Parathyroid adenoma (tissue), 2 donors: Measurements from ENCODE around the gene GPR158.
"Not testable (repeated sequence)": the region's sequence is repeated elsewhere in the genome, so short reads cannot be mapped to it uniquely, and the experiment has no call there.

Experiments used
- H2AFZ ChIP-seq: fragments of 300-600 bp; sonication (generic); one replicate; pipeline ENCODE4 v1.7.0; 2017; ENCODE audit warnings: antibody characterized with exemption, mild to moderate bottlenecking
- H3K27ac ChIP-seq: fragments of 300-600 bp; sonication (generic); one replicate; pipeline ENCODE4 v1.7.0; 2017
- H3K27me3 ChIP-seq: fragments of 300-600 bp; sonication (generic); one replicate; pipeline ENCODE4 v1.7.0; 2017; ENCODE audit warnings: low read length; ENCODE audit not compliant: control insufficient read depth, insufficient read depth
- H3K36me3 ChIP-seq: fragments of 300-600 bp; sonication (generic); one replicate; pipeline ENCODE4 v1.7.0; 2017; ENCODE audit warnings: low read length; ENCODE audit not compliant: control insufficient read depth, insufficient read depth
- H3K4me1 ChIP-seq: fragments of 300-600 bp; sonication (generic); one replicate; pipeline ENCODE4 v1.7.0; 2017; ENCODE audit warnings: control low read depth
- H3K4me2 ChIP-seq: fragments of 300-600 bp; sonication (generic); one replicate; pipeline ENCODE4 v1.7.0; 2017; ENCODE audit warnings: low read length
- H3K4me3 ChIP-seq: fragments of 300-600 bp; sonication (generic); one replicate; pipeline ENCODE4 v1.7.0; 2017; ENCODE audit warnings: low read depth, low read length
- H3K79me2 ChIP-seq: fragments of 300-600 bp; sonication (generic); one replicate; pipeline ENCODE4 v1.7.0; 2017; ENCODE audit warnings: control low read depth
- H3K9ac ChIP-seq: fragments of 300-600 bp; sonication (generic); one replicate; pipeline ENCODE4 v1.7.0; 2017; ENCODE audit warnings: mild to moderate bottlenecking
- H3K9me3 ChIP-seq: fragments of 300-600 bp; sonication (generic); one replicate; pipeline ENCODE4 v1.7.0; 2017; ENCODE audit warnings: low read length; ENCODE audit not compliant: control insufficient read depth
- TF ChIP-seq, protein P1 (sequence below): fragments of 300-600 bp; sonication (generic); IDR thresholded peaks from one replicate; pipeline ENCODE4 v1.7.0; 2017; ENCODE audit warnings: antibody characterized with exemption, mild to moderate bottlenecking
- donor health status: primary hyperparathyroidism.

GPR158 gene

DNA sequence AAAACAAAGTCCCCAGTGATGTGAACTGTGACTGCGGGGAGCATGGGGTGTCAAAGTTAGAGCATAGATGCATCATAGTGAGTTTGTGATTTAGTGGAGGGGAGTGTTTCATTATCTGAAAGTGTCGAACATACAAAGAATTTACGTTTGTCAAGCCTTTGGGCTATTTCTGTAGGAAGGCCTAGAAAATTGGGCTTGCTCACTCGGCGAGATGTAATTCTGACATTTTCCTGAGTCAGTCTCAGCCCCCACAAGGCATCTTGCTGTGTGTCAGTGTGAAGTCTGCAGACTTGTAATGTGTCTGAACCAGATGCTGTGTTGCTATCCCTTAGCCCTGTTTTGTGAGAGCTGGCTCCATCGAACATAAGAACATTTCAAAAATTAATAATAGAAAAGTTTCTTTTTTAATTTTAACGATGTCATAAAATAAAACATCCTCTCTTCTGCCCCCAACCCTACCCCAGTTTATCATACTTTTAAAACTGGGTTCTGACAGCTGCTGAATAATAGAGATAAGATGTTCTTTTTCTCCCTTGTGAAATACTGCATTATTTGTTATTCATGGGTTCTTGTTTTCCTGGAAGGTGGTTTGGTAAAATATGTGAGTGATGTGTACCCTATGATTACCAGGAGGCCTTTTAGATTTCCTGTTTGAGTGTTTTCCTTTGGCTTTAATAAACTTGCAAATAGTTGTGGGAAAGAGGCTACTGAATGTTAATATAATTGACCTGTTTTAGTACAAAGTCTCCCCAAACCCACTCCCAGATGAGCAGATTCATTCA lies 207.4 kb downstream of the GPR158 start:
- Histone ChIP-seq H3K4me1 (no peaks in the 10 kb centered on the region), H3K36me3 (no peaks in the 10 kb centered on the region), H3K79me2 (peaks cover 3% of the 10 kb centered on the region), H3K27ac (no peak overlapping the region), H3K27me3 (no peaks in the 10 kb centered on the region), H3K4me3 (no peak overlapping the region), H2AFZ (no peak overlapping the region), H3K4me2 (no peak overlapping the region), H3K9ac (no peak overlapping the region), H3K9me3 (no peaks in the 10 kb centered on the region)
- TF ChIP-seq, protein P1, sequence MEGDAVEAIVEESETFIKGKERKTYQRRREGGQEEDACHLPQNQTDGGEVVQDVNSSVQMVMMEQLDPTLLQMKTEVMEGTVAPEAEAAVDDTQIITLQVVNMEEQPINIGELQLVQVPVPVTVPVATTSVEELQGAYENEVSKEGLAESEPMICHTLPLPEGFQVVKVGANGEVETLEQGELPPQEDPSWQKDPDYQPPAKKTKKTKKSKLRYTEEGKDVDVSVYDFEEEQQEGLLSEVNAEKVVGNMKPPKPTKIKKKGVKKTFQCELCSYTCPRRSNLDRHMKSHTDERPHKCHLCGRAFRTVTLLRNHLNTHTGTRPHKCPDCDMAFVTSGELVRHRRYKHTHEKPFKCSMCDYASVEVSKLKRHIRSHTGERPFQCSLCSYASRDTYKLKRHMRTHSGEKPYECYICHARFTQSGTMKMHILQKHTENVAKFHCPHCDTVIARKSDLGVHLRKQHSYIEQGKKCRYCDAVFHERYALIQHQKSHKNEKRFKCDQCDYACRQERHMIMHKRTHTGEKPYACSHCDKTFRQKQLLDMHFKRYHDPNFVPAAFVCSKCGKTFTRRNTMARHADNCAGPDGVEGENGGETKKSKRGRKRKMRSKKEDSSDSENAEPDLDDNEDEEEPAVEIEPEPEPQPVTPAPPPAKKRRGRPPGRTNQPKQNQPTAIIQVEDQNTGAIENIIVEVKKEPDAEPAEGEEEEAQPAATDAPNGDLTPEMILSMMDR = no peak

DNA sequence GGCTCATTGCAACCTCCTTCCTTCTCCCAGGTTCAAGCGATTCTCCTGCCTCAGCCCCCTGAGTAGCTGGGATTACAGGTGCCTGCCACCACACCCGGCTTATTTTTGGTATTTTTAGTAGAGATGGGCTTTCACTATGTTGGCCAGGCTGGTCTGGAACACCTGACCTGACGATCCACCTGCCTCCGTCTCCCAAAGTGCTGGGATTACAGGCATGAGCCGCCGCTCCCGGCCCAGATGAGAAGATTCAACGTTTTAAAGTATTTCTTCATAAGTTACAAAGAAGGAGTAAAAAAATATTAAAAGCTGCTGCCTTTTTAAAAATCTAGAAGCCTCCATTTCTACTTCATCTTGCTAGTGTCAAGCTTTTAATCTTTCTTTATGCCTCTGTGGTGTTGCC lies 208.1 kb downstream of the GPR158 start:
- H3K4me2 ChIP-seq, H3K4me3 ChIP-seq, H3K27me3 ChIP-seq, H3K36me3 ChIP-seq, H2AFZ ChIP-seq, H3K79me2 ChIP-seq, H3K27ac ChIP-seq, H3K9ac ChIP-seq, H3K4me1 ChIP-seq, H3K9me3 ChIP-seq: not testable (repeated sequence)

DNA sequence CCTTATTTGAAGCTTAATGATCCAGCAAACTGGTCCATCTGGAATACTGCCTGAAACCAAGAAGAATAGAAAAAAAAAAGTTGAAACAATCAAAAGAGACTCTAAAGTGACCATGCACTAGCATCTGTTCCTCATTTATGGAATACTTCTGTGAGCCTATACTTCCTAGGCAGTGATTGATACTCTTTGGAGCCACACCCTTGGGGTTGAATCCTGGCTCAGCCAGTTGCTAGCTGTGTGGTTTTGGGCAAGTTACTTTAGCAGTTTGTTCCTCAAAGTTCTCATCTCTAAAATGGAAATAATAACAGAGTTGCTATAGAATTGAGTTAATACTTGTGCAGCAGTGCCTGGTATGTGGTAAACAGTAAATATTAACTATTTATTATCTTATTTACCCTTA lies 208.9 kb downstream of the GPR158 start:
- Histone ChIP-seq H3K4me1 (no peaks in the 10 kb centered on the region), H3K9ac (no peak overlapping the region), H3K27me3 (no peaks in the 10 kb centered on the region), H3K27ac (no peak overlapping the region), H3K4me2 (no peak overlapping the region), H3K36me3 (no peaks in the 10 kb centered on the region), H3K4me3 (no peak overlapping the region), H3K79me2 (peaks cover 12% of the 10 kb centered on the region), H3K9me3 (no peaks in the 10 kb centered on the region), H2AFZ (no peak overlapping the region)
- TF ChIP-seq, protein P1 = no peak

DNA sequence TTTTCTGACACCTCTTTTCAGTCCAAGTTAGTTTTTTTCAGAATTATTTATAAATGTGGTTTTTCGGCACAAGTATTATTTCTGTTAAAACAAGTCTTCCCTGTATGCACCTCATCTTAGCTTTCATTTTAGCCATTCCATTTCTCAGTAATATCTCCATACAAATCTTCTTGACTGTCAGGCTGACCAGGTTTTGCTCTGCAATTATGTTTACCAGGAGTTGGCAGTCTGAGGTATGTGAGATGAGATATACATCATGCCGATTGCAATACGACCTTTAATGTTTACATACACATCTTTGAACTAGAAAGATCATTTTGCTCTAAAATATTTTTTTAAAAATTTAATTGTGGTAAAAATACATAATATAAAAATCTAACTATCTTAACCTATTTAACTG lies 209.8 kb downstream of the GPR158 start:
- Histone ChIP-seq H3K4me2 (no peak overlapping the region), H3K4me1 (no peaks in the 10 kb centered on the region), H3K4me3 (no peak overlapping the region), H3K27me3 (no peaks in the 10 kb centered on the region), H3K9me3 (no peaks in the 10 kb centered on the region), H3K79me2 (peaks cover 17% of the 10 kb centered on the region), H3K9ac (no peak overlapping the region), H2AFZ (no peak overlapping the region), H3K27ac (no peak overlapping the region), H3K36me3 (no peaks in the 10 kb centered on the region)
- TF ChIP-seq, protein P1 = no peak

DNA sequence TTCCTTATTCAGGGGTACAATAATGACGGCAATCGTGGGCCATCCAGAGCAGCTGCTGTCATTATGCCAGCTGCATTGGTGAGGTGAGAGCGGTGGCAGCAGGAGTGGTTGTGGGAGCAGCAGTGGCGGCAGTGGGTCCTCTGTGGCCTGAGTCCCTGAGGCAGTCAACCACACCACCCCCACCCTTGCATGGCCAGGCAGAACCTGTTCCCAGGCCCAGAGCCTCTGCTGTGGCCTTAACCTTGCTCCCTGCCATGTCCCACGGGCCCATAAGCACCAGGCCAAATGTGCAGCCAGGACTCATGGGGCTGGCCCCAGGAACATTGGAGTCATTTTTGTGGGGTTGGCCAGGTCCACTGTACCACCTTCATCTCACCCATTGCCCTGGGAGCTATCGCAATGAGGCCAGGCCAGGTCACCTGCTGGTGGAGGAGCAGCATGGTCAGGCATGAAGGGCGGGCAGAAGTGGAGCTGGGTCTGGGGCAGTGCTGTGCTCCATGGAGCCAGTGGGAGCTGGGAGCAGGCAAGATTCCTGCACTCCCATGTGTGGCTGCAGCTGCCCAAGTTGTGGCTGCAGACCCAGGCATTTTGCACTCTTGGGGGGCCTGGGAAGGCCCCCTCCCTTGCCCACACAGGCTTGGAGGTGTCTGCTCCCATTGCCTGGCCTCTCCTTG lies 213.5 kb downstream of the GPR158 start:
- TF ChIP-seq, protein P1 = no peak
- H3K79me2 ChIP-seq = peaks cover 20% of the 10 kb centered on the region

More for the DNA sequence above, 213.5 kb downstream of the GPR158 start:
- no peak overlapping the region for H3K4me3 ChIP-seq
- H3K36me3 ChIP-seq = no peaks in the 10 kb centered on the region
- H3K4me1 ChIP-seq = no peaks in the 10 kb centered on the region
- no peak overlapping the region for H3K27ac ChIP-seq
- no peaks in the 10 kb centered on the region for H3K27me3 ChIP-seq
- no peak overlapping the region for H3K9ac ChIP-seq
- H2AFZ ChIP-seq = no peak overlapping the region
- no peak overlapping the region for H3K4me2 ChIP-seq
- no peaks in the 10 kb centered on the region for H3K9me3 ChIP-seq
